SK-N-MC (cell line): ENCODE data around the gene CRTAP.

ENCODE experiments used
- DNase-seq: peaks from one replicate; pipeline ENCODE4 v3.0.0-alpha.2; 2011; ENCODE audit warnings: low read depth, low spot score
- H3K27ac ChIP-seq: fragments of 200-600 bp; sonication (generic); 2 replicates; pipeline ENCODE4 v1.5.1; 2016; ENCODE audit warnings: mixed run types
- H3K36me3 ChIP-seq: fragments of 200-600 bp; sonication (generic); 2 replicates; pipeline ENCODE4 v1.6.1; 2017; ENCODE audit warnings: antibody characterized with exemption, low read length, mixed read lengths; ENCODE audit not compliant: insufficient read depth
- H3K4me3 ChIP-seq: fragments of 200-600 bp; sonication (generic); 2 replicates; pipeline ENCODE4 v1.5.1; 2016
- H3K9ac ChIP-seq: fragments of 200-600 bp; sonication (generic); 2 replicates; pipeline ENCODE4 v1.8.0; 2017; ENCODE audit warnings: mixed run types, mixed read lengths; ENCODE audit not compliant: insufficient read length
- H3K9me3 ChIP-seq: fragments of 200-600 bp; sonication (generic); 2 replicates; pipeline ENCODE4 v1.6.1; 2017; ENCODE audit warnings: low read depth, mild to moderate bottlenecking, antibody characterized with exemption, low read length, moderate library complexity, mixed read lengths
- EZH2 ChIP-seq: fragments of 200-600 bp; sonication (generic); IDR thresholded peaks from one replicate; pipeline ENCODE4 v1.6.1; 2017; ENCODE audit warnings: antibody characterized with exemption
- FOXP2 ChIP-seq: optimal IDR thresholded peaks from 2 replicates; pipeline ENCODE3; 2011; ENCODE audit warnings: mild to moderate bottlenecking, moderate library complexity; ENCODE audit not compliant: insufficient read depth; ENCODE audit errors: extremely low read length, control extremely low read depth
- POLR2AphosphoS5 ChIP-seq: IDR thresholded peaks from 2 replicates; pipeline ENCODE4 v1.6.1; 2012; ENCODE audit warnings: mild to moderate bottlenecking, low read depth, low read length, borderline replicate concordance

Gene CRTAP

GRCh38 chr3:33184863-33185262, 71.0 kb downstream of the CRTAP start:
- no peak overlapping the region for H3K27ac ChIP-seq
- no peak overlapping the region for H3K9ac ChIP-seq
- DNase-seq = no peak
- no peak for TF ChIP-seq FOXP2
- TF ChIP-seq POLR2AphosphoS5 = no peak
- no peak for TF ChIP-seq EZH2
- no peaks in the 10 kb centered on the region for H3K9me3 ChIP-seq
- H3K36me3 ChIP-seq = no peaks in the 10 kb centered on the region
- no peak overlapping the region for H3K4me3 ChIP-seq

GRCh38 chr3:33186524-33187367, 72.9 kb downstream of the CRTAP start:
- Histone ChIP-seq H3K36me3 (no peaks in the 10 kb centered on the region), H3K4me3 (no peak overlapping the region), H3K9me3 (no peaks in the 10 kb centered on the region), H3K27ac (no peak overlapping the region), H3K9ac (no peak overlapping the region)
- no peak for DNase-seq
- no peak for TF ChIP-seq FOXP2
- no peak for TF ChIP-seq EZH2
- no peak for TF ChIP-seq POLR2AphosphoS5

GRCh38 chr3:33187368-33187634, 73.5 kb downstream of the CRTAP start:
- Histone ChIP-seq H3K9ac (no peak overlapping the region), H3K9me3 (no peaks in the 10 kb centered on the region), H3K36me3 (no peaks in the 10 kb centered on the region), H3K27ac (no peak overlapping the region), H3K4me3 (no peak overlapping the region)
- DNase-seq = no peak
- TF ChIP-seq POLR2AphosphoS5 = no peak
- no peak for TF ChIP-seq EZH2
- no peak for TF ChIP-seq FOXP2

- TF ChIP-seq EZH2 = no peak
- H3K9me3 ChIP-seq = no peaks in the 10 kb centered on the region
- H3K4me3 ChIP-seq = no peak overlapping the region
- H3K27ac ChIP-seq = no peak overlapping the region
- DNase-seq = no peak
- H3K9ac ChIP-seq = no peak overlapping the region
- no peaks in the 10 kb centered on the region for H3K36me3 ChIP-seq
Measured at GRCh38 chr3:33194303-33194702, 80.5 kb downstream of the CRTAP start.

- no peak overlapping the region for H3K4me3 ChIP-seq
- no peaks in the 10 kb centered on the region for H3K36me3 ChIP-seq
- TF ChIP-seq FOXP2 = no peak
- no peak for TF ChIP-seq POLR2AphosphoS5
- no peak for TF ChIP-seq EZH2
- H3K27ac ChIP-seq = no peak overlapping the region
- DNase-seq = no peak
- no peaks in the 10 kb centered on the region for H3K9me3 ChIP-seq
- no peak overlapping the region for H3K9ac ChIP-seq
Measured at GRCh38 chr3:33196538-33196937, 82.7 kb downstream of the CRTAP start.
